ENCODE results near the gene KLHDC7B.

The KLHDC7B gene

GRCh38 chr22:50545522-50546325 lies at the start of gene KLHDC7B:
Gene KLHDC7B (plus strand): TSS chr22:50545899. CDS start chr22:50546244, 345 bp downstream.
- DNase-seq = peak; percentile 44

GRCh38 chr22:50497093-50497492 lies 48.6 kb upstream of the KLHDC7B start:
- DNase-seq = no peak

GRCh38 chr22:50498322-50498890 lies 47.3 kb upstream of the KLHDC7B start:
- DNase-seq = peak; percentile 83

- DNase-seq = no peak
These were observed 45.2 kb upstream of the KLHDC7B start for GRCh38 chr22:50500452-50500851.

GRCh38 chr22:50502096-50502495 lies 43.6 kb upstream of the KLHDC7B start:
- no peak for DNase-seq

GRCh38 chr22:50502628-50503474 lies 42.8 kb upstream of the KLHDC7B start:
- no peak for DNase-seq

GRCh38 chr22:50503475-50504145 lies 42.1 kb upstream of the KLHDC7B start:
- no peak for DNase-seq

- DNase-seq = no peak
These were observed 41.1 kb upstream of the KLHDC7B start for GRCh38 chr22:50504369-50505211.

- no peak for DNase-seq
These were observed 40.4 kb upstream of the KLHDC7B start for GRCh38 chr22:50505276-50505775.

- no peak for DNase-seq
These were observed 39.7 kb upstream of the KLHDC7B start for GRCh38 chr22:50505776-50506610.

GRCh38 chr22:50506611-50507420 lies 38.9 kb upstream of the KLHDC7B start:
- no peak for DNase-seq

GRCh38 chr22:50507421-50507990 lies 38.2 kb upstream of the KLHDC7B start, which contains the start of gene LMF2:
Gene LMF2 (minus strand): TSS chr22:50507702. CDS start chr22:50507675, 27 bp downstream.
- peak; percentile 94 for DNase-seq

GRCh38 chr22:50507991-50508884 lies 37.5 kb upstream of the KLHDC7B start, which contains the start of gene NCAPH2:
Gene NCAPH2 (plus strand): TSS chr22:50508224. CDS start chr22:50508338, 114 bp downstream.
- peak; percentile 97 for DNase-seq

- DNase-seq = no peak
These were observed 36.8 kb upstream of the KLHDC7B start for GRCh38 chr22:50508897-50509296.

- DNase-seq = no peak
These were observed 32.5 kb upstream of the KLHDC7B start for GRCh38 chr22:50513175-50513574.

GRCh38 chr22:50516068-50516467 lies 29.6 kb upstream of the KLHDC7B start:
- no peak for DNase-seq

GRCh38 chr22:50516891-50517290 lies 28.8 kb upstream of the KLHDC7B start:
- no peak for DNase-seq

Data from CD4-positive, alpha-beta T cell treated with Interleukin-17A for 1 hour (primary cell).